Measurements from ENCODE around the gene SH3PXD2A.
"Not testable (repeated sequence)": the region's sequence is repeated elsewhere in the genome, so short reads cannot be mapped to it uniquely, and the experiment has no call there.

The SH3PXD2A gene

DNA sequence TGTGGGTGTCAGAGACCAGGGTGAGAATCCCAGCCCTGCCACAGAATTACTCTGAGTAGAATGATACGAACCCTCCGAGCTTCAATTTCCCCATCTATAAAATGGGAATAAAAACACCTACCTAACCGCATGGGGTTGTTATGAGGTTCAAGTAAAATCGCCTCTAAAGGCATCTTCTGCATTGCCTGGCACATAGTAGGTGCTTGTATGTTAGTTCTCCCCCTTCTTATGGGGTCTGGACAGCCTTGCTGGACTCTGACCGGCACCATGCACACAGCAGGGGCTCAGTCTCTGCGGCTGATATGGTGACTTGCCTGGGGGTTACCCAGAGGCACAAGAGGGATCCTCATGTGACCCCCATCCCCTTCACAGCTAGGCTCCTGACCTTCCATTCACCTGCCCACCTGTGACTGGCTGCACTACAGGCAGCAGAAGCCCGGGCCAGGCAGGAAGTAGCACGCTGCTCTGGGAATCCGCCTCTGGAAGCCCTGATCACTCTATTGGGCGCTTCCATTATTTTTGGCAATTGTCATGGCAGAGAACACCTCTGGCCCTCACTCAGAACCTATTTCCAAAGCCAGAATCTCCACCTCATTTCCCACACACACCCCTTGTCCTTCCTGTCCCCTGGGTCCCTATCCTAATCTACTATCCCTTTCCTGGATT, 6.0 kb downstream of the SH3PXD2A start:
- DNase-seq: no peak

DNA sequence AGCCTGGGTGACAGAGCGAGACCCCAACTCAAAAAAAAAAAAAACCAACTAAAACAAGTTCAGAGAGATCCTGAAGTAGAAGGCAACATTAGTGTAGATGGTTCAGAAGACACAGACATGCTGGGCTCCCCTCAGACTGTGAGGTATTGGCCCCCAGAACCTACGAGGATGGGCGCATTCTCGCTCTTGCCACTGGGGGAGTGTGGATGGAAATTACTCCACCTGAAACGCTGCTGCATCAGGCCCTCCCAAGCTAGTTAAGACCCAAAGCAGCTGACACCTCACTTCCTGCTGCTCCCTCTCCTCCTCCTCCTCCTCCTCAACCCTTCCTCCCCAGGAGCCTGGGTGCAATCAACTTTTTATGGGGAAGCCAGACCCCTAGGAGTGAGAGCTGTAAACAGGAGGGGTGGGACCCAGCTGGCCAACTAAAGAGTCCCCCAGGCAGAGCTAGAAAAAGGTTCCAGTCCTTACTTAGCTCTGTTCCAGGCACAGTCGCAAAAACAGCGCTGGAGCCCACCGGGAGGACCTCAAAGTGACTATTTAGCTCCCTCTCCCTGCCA, 7.4 kb downstream of the SH3PXD2A start:
- no peak for DNase-seq

DNA sequence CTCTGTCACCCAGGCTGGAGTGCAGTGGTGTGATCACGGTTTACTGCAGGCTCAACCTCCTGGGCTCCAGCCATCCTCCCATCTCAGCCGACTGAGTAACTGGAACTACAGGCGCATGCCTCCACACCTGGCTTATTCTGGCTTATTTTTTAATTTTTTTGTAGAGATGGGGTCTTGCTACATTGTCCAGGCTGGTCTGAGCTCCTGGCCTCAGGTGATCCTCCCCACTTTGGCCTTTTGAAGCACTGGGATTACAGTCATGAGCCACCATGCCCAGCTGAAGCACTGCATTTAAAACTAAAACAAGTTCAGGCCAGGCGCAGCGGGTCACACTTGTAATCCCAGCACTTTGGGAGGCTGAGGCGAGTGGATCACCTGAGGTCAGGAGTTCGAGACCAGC, 8.0 kb downstream of the SH3PXD2A start:
- no peak for DNase-seq

DNA sequence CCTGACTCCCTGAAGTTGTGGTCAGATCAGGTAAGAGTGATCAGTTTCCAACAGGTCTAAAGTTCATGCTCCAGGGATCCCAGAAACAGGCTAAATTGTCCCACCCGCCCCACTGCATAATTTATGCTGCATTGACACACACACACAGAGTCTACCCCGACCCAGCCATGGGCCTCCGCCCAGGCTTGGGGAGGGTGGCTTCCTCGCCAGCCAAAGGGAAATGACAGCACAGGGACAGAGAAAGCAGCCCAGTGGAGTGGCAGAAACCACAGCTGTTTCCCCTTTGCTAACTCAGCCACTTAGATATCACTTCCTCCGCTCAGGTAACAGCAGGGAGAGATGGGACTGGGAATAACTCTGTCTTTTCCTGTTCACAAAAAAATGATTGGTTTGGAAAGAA, 9.4 kb downstream of the SH3PXD2A start:
- DNase-seq: no peak

DNA sequence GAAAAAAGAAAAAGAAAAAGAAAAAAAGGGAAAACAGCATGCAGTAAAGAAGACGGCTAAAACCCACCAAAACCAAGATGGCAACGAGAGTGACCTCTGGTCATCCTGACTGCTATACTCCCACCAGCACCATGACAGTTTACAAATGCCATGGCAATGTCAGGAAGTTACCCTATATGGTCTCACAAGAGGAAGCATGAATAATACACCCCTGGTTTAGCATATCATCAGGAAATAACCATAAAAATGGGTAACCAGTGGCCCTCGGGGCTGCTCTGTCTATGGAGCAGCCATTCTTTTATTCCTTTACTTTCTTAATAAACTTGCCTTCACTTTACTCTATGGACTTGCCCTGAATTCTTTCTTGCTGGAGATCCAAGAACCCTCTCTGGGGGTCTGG, 10.0 kb downstream of the SH3PXD2A start:
- DNase-seq: not testable (repeated sequence)

DNA sequence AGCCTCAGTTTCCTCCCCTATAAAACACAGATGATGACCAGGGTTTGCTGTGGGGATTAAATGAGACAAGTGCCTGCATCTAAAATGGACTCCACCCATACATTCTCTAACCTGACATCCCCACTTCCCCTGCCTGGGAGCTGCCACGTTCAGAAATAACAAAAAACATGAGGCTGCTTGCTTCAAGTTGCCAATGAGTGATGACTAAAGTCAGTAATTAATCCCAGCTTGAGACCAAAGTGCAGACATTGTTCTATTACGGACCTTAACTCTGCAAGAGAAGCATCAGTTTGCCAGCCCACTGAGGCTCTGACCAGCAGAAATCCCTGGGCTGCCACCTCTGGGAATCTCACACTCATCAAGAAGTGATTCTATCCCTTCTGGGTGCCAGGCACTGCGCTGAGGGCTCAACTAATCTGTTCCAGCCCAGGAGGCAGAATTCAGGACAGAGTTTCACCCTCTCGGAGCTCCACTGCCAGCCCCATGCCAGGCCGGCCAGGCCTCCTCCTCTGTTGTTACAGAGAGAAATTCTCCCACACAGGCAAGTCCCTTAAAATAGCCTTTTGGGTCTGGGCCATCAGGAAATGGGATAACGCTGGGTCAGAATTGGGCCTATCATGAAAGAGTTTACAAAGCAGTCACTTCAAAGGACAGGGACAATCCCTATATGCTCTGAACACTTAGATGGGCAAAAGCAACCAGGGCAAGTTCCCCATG, 11.4 kb downstream of the SH3PXD2A start:
- DNase-seq: no peak

DNA sequence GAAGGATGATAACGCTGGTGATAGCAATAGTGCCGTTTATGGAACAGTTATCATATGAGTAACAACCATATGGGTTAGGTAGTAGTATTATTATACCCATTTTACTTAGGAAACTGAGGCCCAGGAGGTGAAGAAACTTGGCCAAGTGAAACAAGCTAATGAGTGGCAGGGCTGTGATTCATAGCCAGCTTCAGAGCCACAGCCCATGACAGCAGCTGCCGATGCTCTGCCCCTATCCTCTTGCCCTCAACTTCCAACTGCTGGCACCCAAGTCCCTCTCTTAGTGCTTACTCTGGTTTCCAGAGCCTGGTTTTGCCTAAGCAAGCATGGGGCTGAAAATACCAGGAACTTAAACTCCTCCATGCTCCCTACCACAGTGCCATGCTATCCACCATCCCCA, 12.3 kb downstream of the SH3PXD2A start:
- no peak for DNase-seq

DNA sequence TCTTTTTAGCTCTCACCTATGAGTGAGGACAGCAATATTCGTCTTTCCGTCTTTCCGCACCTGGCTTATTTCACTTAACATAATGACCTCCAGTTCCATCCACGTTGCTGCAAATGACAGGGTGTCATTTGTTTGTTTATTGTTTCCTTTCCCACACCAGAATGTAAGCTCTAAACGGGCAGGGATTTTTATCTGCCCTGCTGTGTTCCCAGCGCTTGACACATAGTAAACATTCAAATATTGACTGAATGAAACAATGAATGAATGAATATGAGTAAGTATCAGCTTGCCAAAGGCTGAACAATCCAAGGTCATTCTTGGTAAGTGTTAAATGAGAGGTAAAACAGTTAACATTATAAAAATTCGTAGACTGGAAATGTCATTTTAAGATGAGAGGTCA, 12.8 kb downstream of the SH3PXD2A start:
- no peak for DNase-seq

DNA sequence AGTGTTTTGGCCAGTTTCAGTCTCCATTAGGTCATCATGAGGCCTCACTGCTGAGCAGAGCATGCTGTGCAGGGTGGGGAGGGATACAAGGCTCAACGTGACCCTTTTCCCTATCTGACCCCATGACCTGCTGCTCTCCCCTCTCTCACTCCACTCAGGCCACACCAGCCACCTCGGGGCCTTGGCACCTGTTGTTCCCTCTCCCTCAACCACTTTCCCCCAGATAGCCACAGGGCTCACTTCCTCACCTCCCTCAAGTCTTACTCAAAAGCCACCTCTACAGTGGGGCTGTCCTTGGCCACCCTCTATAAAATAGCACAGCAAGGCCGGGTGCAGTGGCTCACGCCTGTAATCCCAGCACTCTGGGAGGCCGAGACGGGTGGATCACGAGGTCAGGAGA, 13.9 kb downstream of the SH3PXD2A start:
- no peak for DNase-seq

DNA sequence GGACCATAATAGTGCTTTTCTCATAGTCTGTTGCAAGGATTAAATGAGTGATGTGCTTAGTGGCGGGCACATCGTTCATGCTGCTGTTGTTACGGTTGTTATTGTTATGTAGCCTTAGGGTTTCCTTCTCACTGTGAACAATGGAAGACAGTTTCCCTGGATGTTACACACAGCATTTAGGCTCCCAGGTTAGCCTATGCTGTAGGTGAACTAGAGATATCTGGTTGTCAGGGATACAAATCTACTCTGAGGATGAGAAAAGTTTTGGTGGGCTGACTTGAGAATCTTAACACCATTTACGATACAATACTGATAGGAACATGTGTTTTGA, 14.7 kb downstream of the SH3PXD2A start:
- no peak for DNase-seq

DNA sequence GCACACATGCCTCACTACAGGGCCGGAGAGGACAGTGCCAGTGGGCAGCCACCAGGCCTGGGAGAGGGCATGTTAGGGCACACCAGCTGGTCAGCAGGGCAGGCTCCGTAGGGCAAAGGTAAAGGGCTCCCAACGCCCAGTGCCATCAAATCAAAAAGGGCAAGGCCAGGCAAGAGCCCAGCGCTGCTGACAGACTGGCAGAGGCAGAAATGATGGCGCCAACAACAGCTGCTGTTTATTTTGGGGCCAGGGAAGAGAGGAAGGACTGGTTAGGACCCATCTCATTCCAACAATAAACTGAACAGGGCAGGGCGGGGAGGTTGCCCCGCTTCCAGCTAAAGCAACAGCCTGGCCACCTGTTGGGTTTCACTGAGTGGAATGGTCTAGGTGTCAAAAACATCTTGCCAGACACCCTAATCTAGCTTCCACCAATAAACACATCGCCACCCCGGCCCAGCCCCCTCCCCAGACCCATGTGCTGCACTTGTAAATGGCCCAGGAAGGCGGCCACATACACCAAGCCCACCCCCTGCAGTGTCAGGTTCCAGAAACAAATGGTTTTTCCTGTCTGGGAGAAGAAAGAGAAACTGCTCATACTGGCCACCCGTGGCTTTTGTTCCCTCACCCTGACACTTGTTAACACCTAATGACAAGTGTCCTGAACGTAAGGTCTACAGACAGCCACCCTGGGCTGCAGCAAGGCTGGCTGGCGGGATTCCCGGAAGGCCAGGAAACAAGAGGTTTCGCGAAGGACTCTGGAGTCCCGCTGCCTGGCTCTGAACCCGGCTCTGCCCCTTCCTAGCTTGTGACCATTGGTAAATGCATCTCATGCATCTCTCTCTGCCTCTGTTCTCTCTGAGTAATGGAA, 15.3 kb downstream of the SH3PXD2A start:
- no peak for DNase-seq

DNA sequence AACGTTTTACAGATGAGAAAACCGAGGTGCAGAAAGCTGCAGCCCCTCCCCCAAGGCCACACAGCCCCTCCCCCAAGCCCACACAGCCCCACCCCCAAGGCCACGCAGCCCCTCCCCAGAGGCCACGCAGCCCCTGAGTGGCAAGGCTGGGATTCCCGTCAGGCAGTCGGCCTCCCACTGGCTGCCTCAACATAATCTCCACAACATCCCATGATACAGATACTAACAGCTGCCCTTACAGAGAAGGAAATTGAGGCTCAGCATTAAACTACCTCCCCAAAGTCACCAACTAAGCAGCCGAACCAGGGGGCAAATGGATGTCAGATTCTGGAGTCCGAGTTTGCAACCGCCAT, 15.9 kb downstream of the SH3PXD2A start:
- DNase-seq: no peak

DNA sequence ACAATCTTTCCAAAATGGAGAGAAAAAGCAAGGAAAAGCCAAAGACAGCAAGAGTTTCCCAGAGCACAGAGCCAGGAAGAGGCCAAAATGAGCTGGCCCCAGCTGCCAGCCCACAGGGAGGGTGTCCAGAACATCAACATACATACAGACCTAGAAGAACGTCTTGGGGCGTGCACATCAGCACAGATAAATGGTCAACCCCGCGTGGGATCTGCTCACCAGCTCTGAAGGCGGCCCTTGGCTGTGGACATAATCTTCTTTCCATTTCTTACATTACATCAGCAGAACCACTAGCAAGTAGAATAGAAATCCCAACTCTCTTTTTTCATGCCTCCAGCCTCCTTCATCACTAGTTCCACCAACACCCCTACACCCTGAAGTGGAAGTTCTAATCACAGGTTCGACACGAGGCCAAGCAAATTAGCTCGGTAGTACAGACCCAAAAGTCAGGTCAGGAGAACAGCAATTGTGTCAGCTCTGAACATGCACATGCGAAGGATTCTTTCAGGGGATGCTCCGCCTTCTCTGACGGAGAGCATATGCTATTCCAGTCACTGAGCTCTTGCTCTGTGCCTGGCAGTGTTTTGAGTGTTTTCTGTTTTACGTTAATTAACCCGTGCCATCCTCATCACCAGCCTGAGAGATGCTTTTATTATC, 16.4 kb downstream of the SH3PXD2A start:
- no peak for DNase-seq

DNA sequence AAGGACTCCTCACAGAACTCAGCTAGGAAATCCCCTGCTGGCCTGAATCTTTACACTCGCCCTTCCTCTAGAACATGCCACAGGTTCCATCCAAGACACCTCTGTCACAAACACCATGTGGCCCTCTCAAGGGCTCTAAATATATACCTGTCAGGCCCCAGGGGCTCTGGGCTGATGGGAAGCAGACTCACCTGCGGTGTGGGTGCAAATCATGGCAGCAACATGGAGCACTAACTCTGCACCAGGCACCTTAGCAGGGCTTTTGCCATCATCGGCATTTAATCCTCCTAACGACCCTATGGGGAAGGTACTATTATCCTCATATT, 17.3 kb downstream of the SH3PXD2A start:
- no peak for DNase-seq

DNA sequence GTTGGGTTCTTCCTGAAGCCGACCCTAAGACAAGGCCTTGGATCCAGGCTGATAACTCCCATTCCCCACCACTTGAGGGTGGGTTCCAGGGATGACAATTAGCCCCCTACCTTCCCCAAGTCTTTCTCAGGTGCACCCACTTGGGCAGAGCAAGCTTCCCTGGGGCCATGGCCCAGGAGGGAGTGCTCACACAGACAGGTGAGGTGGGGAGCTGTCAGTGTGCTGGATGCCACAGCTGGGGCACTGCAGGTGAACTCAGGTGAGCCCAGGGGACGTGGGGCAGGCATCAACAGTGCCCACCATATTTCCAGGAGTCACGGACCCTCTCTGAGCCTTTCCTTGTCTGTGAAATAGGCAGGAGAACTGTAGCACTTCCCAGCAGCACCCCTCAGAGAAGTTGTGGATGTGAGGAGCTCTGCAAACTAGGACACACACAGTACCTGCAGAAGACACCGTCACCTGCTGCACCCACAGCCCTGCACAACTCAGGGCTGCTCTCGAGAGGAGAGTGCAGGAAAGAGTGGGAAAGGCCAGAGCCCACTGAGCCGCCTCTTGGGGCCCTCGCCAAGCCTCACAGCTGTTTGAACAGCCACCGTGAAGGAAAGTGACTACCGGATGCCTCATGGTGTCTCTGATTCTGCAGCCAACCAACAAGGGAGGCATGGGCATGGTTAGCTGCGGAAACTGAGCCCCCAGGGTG, 17.9 kb downstream of the SH3PXD2A start:
- DNase-seq: no peak

DNA sequence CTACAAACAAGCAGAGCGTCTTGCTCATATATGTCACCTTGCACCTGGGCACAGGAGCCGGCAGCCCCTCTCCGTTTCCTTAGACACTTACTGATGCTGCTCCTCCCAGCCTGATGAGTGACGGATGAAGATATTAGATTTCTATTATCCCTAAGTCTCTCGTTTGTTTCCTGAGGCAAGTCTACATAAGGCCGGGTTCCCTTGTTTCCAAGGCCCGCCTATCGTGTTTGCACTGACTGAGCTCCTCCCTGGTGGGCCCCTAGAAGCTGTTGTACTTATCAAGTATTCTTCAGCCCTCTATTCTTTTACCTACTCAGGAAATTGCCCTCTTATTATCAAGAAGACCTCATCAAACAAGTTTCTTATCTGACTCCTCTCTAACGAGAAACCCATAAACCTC, 18.5 kb downstream of the SH3PXD2A start:
- no peak for DNase-seq

DNA sequence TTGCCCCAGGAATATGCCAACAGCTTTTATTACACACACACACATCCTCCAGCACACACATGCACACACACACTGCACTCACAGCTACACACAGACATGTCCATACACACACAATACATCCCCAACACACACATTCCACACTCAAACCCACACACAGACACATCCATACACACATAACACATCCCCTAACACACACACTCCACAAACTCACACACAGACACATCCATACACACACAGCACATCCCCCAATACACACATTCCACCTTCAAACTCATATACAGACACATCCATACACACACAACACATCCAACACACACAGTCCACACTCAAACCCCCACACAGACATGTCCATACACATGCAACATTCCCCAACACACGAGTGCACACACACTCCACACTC, 19.1 kb downstream of the SH3PXD2A start:
- DNase-seq: no peak

DNA sequence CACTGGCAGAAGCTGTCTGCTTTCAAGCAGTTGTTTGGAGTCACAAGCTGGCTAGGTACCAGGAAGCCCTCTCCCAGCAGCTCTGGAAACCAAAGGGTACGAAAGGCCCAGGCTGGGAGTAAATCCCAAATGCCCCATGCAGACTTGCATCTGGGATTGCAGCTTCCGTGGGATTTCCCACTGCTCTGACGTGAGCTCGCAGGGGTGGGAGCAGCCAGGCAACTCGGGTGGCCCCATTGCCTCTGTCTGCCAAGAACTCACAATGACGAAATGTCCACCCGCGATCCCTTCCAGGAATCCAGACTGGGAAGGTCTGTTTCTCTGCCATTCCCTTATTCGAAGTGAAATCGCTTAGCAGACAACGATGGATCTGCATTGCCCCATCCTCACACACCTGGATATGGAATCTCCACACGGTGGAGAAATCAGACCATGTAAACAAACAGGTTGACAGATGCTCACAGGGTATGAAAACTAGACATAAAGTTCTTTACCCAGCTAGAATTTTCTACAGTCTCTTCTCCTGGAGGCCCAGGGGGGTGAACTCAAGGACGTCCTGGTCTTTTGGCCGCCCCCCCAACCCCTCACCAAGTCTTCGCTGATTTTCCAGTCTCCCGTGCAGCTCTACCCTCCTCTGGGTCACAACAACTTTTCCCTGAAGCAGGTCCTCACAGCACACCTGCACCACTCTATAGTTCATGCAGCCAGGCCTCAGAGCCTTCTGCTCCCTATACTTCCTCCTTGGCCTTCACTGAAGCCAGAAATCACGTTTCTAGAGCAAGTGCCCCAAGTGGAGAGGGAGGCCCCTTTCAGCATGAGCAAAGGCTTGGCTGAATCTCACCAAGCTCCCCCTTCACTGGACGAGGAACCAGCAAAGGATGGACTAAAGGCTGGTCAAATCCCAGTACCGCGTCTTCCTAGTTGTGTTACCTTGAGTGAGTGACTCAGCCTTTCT, 20.0 kb downstream of the SH3PXD2A start:
- DNase-seq: no peak

DNA sequence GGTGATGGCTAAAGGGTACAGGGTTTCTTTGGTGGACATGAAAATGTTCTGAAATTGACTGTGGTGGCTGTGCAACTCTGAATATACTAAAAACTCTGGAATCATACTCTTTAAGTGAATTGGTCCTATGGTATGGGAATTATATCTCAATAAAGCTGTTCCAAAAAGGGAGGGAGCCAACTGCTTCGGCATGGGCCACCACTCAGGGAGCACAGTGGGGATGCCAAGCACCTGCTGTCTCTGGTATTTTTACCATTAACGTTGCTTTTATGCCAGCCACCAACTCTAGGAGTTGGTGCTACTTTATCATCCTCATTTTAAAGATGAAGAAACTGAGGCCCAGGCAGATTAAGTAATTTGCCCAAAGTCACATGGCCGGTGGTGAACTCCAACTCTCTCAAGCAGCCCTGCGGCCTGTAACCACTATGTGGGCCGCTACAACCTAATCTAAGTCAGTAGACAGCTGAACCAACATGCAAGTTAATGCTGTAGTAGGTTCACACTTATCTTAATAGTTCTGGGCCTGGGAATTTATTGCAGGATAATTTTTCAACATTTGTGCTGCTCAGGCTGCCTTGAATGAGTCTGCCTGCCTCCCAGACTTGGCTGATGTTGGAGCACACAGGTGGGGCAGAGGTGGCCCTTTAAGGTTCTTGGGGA, 20.8 kb downstream of the SH3PXD2A start:
- no peak for DNase-seq

DNA sequence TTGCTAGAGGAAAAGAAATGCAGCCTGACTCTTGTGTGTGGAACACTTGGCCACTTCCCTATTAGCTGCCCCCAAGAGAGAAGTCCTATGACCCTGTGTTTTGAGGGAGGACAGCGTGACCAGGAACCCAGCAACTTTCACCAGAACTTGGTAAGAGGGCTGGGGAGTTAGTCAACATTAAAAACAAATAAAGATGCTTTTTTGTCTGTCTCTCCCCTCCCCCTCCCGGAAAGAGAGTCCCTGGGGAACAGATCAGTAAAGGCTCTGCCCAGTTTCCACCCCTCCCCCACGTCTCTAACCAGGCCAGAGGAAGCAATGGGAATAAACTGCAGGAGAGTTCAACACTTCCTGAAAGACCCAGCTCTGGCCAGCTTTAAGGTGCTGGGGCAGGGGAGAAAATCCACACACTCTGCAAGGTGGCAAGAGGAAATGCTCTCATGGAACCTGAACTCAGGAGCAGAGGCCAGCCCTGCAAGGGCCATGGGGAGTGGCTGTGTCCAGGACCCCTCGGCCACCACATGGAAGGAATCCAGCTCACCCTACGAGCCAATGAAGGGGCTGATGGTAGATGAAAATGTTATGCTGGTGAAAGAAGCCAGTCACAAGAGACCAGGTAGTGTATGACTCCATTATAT, 21.5 kb downstream of the SH3PXD2A start:
- DNase-seq: no peak

DNA sequence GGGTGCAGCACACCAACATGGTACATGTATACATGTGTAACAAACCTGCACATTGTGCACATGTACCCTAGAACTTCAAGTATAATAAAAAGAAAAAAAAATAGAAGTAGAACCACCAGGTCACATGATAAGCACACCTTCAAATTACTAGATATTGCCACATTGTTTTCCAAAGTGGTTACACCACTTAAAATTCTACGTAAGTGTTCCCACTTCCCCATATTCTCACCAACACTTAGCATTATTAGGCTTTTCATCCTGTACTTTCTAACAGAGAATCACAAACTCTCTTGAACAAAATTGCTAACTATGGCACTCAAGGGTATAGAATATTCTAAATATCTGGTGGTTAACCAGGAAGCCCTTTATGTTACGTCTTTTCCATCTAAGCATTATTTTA, 22.6 kb downstream of the SH3PXD2A start:
- no peak for DNase-seq
